Progenitor cell of endocrine pancreas (in vitro differentiated cells): ENCODE data around the gene RYR3. TPM values are rescaled to one million over a fixed set of nuclear protein-coding genes. Genes with fewer than 3 reads are reported as not detected.

Experiments used
- DNase-seq: peaks from one replicate; pipeline ENCODE4 v3.0.0; 2021; ENCODE audit warnings: low spot score; ENCODE audit not compliant: unreplicated experiment
- H3K27ac Mint-ChIP-seq: 2 replicates; pipeline ENCODE4 v1.8.0; 2021; ENCODE audit warnings: mild to moderate bottlenecking, moderate library complexity, mixed read lengths
- H3K27me3 Mint-ChIP-seq: 2 replicates; pipeline ENCODE4 v1.8.0; 2021; ENCODE audit warnings: mixed read lengths
- H3K36me3 Mint-ChIP-seq: 2 replicates; pipeline ENCODE4 v1.8.0; 2022; ENCODE audit warnings: mixed read lengths; ENCODE audit not compliant: insufficient read depth
- H3K4me1 Mint-ChIP-seq: 2 replicates; pipeline ENCODE4 v1.8.0; 2021; ENCODE audit warnings: low read depth, mixed read lengths
- H3K4me3 Mint-ChIP-seq: 2 replicates; pipeline ENCODE4 v1.8.0; 2021; ENCODE audit warnings: low read depth, mild to moderate bottlenecking, moderate library complexity, mixed read lengths
- H3K9me3 Mint-ChIP-seq: 2 replicates; pipeline ENCODE4 v1.8.0; 2021; ENCODE audit warnings: low read depth, mixed read lengths
- total RNA-seq: library from RNA; stranded (reverse); gene quantifications from 2 replicates; pipeline ENCODE4 v1.2.1, GENCODE V29; 2021
- TF ChIP-seq, protein P1 (sequence below): fragments of 200-600 bp; sonication (generic); IDR thresholded peaks from one replicate; pipeline ENCODE4 v1.5.0; 2021; ENCODE audit warnings: antibody characterized with exemption, mild to moderate bottlenecking; ENCODE audit not compliant: unreplicated experiment

RYR3 gene
- total RNA-seq, 1 donor from 2014 or later = 0.07 TPM

GRCh38 chr15:33912326-33912725 is 601.6 kb downstream of the RYR3 start:
- Mint-ChIP-seq H3K9me3 (no peaks in the 10 kb centered on the region), H3K27ac (no peak overlapping the region), H3K27me3 (no peaks in the 10 kb centered on the region), H3K4me3 (no peak overlapping the region), H3K36me3 (no peaks in the 10 kb centered on the region), H3K4me1 (peaks cover 1% of the 10 kb centered on the region)
- TF ChIP-seq, protein P1, sequence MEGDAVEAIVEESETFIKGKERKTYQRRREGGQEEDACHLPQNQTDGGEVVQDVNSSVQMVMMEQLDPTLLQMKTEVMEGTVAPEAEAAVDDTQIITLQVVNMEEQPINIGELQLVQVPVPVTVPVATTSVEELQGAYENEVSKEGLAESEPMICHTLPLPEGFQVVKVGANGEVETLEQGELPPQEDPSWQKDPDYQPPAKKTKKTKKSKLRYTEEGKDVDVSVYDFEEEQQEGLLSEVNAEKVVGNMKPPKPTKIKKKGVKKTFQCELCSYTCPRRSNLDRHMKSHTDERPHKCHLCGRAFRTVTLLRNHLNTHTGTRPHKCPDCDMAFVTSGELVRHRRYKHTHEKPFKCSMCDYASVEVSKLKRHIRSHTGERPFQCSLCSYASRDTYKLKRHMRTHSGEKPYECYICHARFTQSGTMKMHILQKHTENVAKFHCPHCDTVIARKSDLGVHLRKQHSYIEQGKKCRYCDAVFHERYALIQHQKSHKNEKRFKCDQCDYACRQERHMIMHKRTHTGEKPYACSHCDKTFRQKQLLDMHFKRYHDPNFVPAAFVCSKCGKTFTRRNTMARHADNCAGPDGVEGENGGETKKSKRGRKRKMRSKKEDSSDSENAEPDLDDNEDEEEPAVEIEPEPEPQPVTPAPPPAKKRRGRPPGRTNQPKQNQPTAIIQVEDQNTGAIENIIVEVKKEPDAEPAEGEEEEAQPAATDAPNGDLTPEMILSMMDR = no peak
- DNase-seq = no peak

GRCh38 chr15:33913459-33913858 is 602.7 kb downstream of the RYR3 start:
- peaks cover 1% of the 10 kb centered on the region for H3K4me1 Mint-ChIP-seq
- DNase-seq = no peak
- TF ChIP-seq, protein P1 = no peak
- no peaks in the 10 kb centered on the region for H3K9me3 Mint-ChIP-seq
- H3K4me3 Mint-ChIP-seq = no peak overlapping the region
- H3K36me3 Mint-ChIP-seq = no peaks in the 10 kb centered on the region
- H3K27ac Mint-ChIP-seq = no peak overlapping the region
- no peaks in the 10 kb centered on the region for H3K27me3 Mint-ChIP-seq

Other genes starting within 250 kb of the RYR3 start
- gene FMN1, start 116.3 kb upstream of the RYR3 start, total RNA-seq = 0.41 and 1.2 TPM in 2 replicates